Cardiac muscle cell (in vitro differentiated cells and primary cell): ENCODE measurements around the gene RCOR1. TPM values are rescaled to one million over a fixed set of nuclear protein-coding genes. Genes with fewer than 3 reads are reported as not detected.

Source experiments
- polyA plus RNA-seq: library from polyadenylated mRNA; unstranded; fragments of >200 nt; fragmentation: Nextera tagmentation; extraction: Ambion mirVana; gene quantifications from 2 replicates; pipeline ENCODE4 v1.2.1, GENCODE V29; 2016
- total RNA-seq: library from RNA; depleted of rRNA; stranded (reverse); fragments of >200 nt; gene quantifications from 2 replicates; pipeline ENCODE4 v1.2.3, GENCODE V29; 2016

RCOR1 gene
- total and polyA plus RNA-seq, 2 experiments from 2014 or later = 5.3 to 17.0 TPM

Other genes starting within 250 kb of the RCOR1 start
- gene CINP, start 229.8 kb upstream of the RCOR1 start, total RNA-seq = 46.0 and 49.1 TPM in 2 replicates
- gene CINP, start 229.8 kb upstream of the RCOR1 start, polyA plus RNA-seq = 45.4 and 53.9 TPM in 2 replicates
- 37.4 and 53.6 TPM in 2 replicates for gene TECPR2, start 229.7 kb upstream of the RCOR1 start, total RNA-seq
- 9.2 and 15.9 TPM in 2 replicates for gene TECPR2, start 229.7 kb upstream of the RCOR1 start, polyA plus RNA-seq
- gene ANKRD9, start 82.9 kb upstream of the RCOR1 start, total RNA-seq = 78.9 and 99.9 TPM in 2 replicates
- gene ANKRD9, start 82.9 kb upstream of the RCOR1 start, polyA plus RNA-seq = 93.1 and 101 TPM in 2 replicates
- gene TRAF3, start 184.8 kb downstream of the RCOR1 start, total RNA-seq = 13.4 and 19.7 TPM in 2 replicates
- 6.3 and 7.6 TPM in 2 replicates for gene TRAF3, start 184.8 kb downstream of the RCOR1 start, polyA plus RNA-seq